BE2C (cell line): ENCODE measurements around the gene ATP10B.

Experiments
- DNase-seq: peaks from one replicate; pipeline ENCODE4 v3.0.0-alpha.2; 2020
- H3K27me3 ChIP-seq: fragments of 250-450 bp; sonication (Bioruptor Pico); 2 replicates; pipeline ENCODE4 v1.5.1; 2020; ENCODE audit warnings: mild to moderate bottlenecking
- H3K36me3 ChIP-seq: fragments of 250-450 bp; sonication (Bioruptor Pico); 2 replicates; pipeline ENCODE4 v1.5.1; 2020; ENCODE audit warnings: mild to moderate bottlenecking
- H3K4me1 ChIP-seq: fragments of 250-450 bp; sonication (Bioruptor Pico); 2 replicates; pipeline ENCODE4 v1.5.1; 2020
- H3K4me3 ChIP-seq: 2 replicates; pipeline ENCODE4 v1.5.1; 2011; ENCODE audit warnings: low read depth, low read length
- H3K9me3 ChIP-seq: fragments of 250-450 bp; sonication (Bioruptor Pico); 2 replicates; pipeline ENCODE4 v1.5.1; 2020
- CTCF ChIP-seq: IDR thresholded peaks from 2 replicates; pipeline ENCODE4 v1.5.1; 2012; ENCODE audit warnings: mild to moderate bottlenecking, low read depth, low read length

Gene ATP10B

GRCh38 chr5:160869989-160870521 lies 18.0 kb upstream of the ATP10B start:
- Histone ChIP-seq H3K27me3 (no peaks in the 10 kb centered on the region), H3K4me3 (no peak overlapping the region), H3K9me3 (no peaks in the 10 kb centered on the region), H3K4me1 (no peaks in the 10 kb centered on the region), H3K36me3 (no peaks in the 10 kb centered on the region)
- no peak for TF ChIP-seq CTCF
- no peak for DNase-seq

GRCh38 chr5:160867976-160868375 lies 16.0 kb upstream of the ATP10B start:
- DNase-seq = no peak
- Histone ChIP-seq H3K27me3 (no peaks in the 10 kb centered on the region), H3K4me1 (no peaks in the 10 kb centered on the region), H3K9me3 (no peaks in the 10 kb centered on the region), H3K4me3 (no peak overlapping the region), H3K36me3 (no peaks in the 10 kb centered on the region)
- no peak for TF ChIP-seq CTCF

- Histone ChIP-seq H3K36me3 (no peaks in the 10 kb centered on the region), H3K27me3 (no peaks in the 10 kb centered on the region), H3K4me1 (no peaks in the 10 kb centered on the region), H3K4me3 (no peak overlapping the region), H3K9me3 (no peaks in the 10 kb centered on the region)
- TF ChIP-seq CTCF = no peak
- DNase-seq = no peak
Observed at GRCh38 chr5:160851451-160851850, 560 bp downstream of the ATP10B start.

GRCh38 chr5:160850421-160850820 lies 1.6 kb downstream of the ATP10B start:
- H3K36me3 ChIP-seq = no peaks in the 10 kb centered on the region
- H3K4me3 ChIP-seq = no peak overlapping the region
- no peak for TF ChIP-seq CTCF
- DNase-seq = no peak
- no peaks in the 10 kb centered on the region for H3K27me3 ChIP-seq
- H3K4me1 ChIP-seq = no peaks in the 10 kb centered on the region
- H3K9me3 ChIP-seq = no peaks in the 10 kb centered on the region

- Histone ChIP-seq H3K36me3 (no peaks in the 10 kb centered on the region), H3K27me3 (no peaks in the 10 kb centered on the region), H3K4me1 (no peaks in the 10 kb centered on the region), H3K4me3 (no peak overlapping the region), H3K9me3 (no peaks in the 10 kb centered on the region)
- TF ChIP-seq CTCF = no peak
- no peak for DNase-seq
Observed at GRCh38 chr5:160847526-160848085, 4.4 kb downstream of the ATP10B start.

- Histone ChIP-seq H3K4me3 (no peak overlapping the region), H3K36me3 (no peaks in the 10 kb centered on the region), H3K27me3 (no peaks in the 10 kb centered on the region), H3K9me3 (no peaks in the 10 kb centered on the region), H3K4me1 (no peaks in the 10 kb centered on the region)
- DNase-seq = no peak
- no peak for TF ChIP-seq CTCF
Observed at GRCh38 chr5:160846642-160847041, 5.4 kb downstream of the ATP10B start.
